SU-DHL-6 (cell line): ENCODE data around the gene FOXC1.

ENCODE experiments used
- H2AFZ ChIP-seq: fragments of 200-600 bp; sonication (generic); 2 replicates; pipeline ENCODE4 v1.6.1; 2014; ENCODE audit warnings: low read depth, mild to moderate bottlenecking, moderate library complexity, mixed read lengths, antibody characterized with exemption, low read length; ENCODE audit not compliant: severe bottlenecking
- H3F3A ChIP-seq: fragments of 200-600 bp; shearing (Covaris generic); 2 replicates; pipeline ENCODE4 v1.6.0; 2016; ENCODE audit warnings: antibody characterized with exemption, mild to moderate bottlenecking; ENCODE audit not compliant: insufficient read depth
- H3K27ac ChIP-seq: fragments of 200-600 bp; sonication (generic); 2 replicates; pipeline ENCODE4 v1.5.1; 2016; ENCODE audit warnings: low read depth, mild to moderate bottlenecking, low read length, moderate library complexity, mixed read lengths
- H3K27me3 ChIP-seq: fragments of 200-600 bp; sonication (generic), shearing (Covaris generic); 2 replicates; pipeline ENCODE4 v1.6.0; 2014; ENCODE audit warnings: mild to moderate bottlenecking, low read length
- H3K36me3 ChIP-seq: fragments of 200-600 bp; sonication (generic); 2 replicates; pipeline ENCODE4 v1.6.1; 2014; ENCODE audit warnings: mild to moderate bottlenecking, low read length, mixed read lengths
- H3K4me2 ChIP-seq: fragments of 300-600, 200-600 bp; shearing (Covaris generic), sonication (generic); 2 replicates; pipeline ENCODE4 v1.6.0; 2014; ENCODE audit warnings: low read length, low read depth, mild to moderate bottlenecking; ENCODE audit not compliant: poor library complexity, severe bottlenecking
- H3K4me3 ChIP-seq: fragments of 200-600 bp; sonication (generic); 2 replicates; pipeline ENCODE4 v1.5.1; 2014; ENCODE audit warnings: antibody characterized with exemption, low read length, mild to moderate bottlenecking, mixed read lengths; ENCODE audit not compliant: insufficient read depth, poor library complexity, severe bottlenecking
- H3K79me2 ChIP-seq: fragments of 200-600 bp; sonication (generic); 2 replicates; pipeline ENCODE4 v1.6.1; 2014; ENCODE audit warnings: mild to moderate bottlenecking, low read length, moderate library complexity; ENCODE audit not compliant: insufficient read depth
- H3K9ac ChIP-seq: fragments of 200-600 bp; sonication (generic); 2 replicates; pipeline ENCODE4 v1.7.0; 2014; ENCODE audit warnings: mild to moderate bottlenecking, low read length
- H3K9me2 ChIP-seq: fragments of 200-600 bp; sonication (generic); replicated peaks from 2 replicates; pipeline ENCODE4 v1.6.1; 2014; ENCODE audit warnings: low read length; ENCODE audit not compliant: insufficient read depth
- H3K9me3 ChIP-seq: fragments of 200-600 bp; sonication (generic); 2 replicates; pipeline ENCODE4 v1.6.1; 2014; ENCODE audit warnings: low read length, mixed read lengths; ENCODE audit not compliant: insufficient read depth
- H4K20me1 ChIP-seq: fragments of 200-600 bp; sonication (generic); 2 replicates; pipeline ENCODE4 v1.6.1; 2014; ENCODE audit warnings: low read depth, mild to moderate bottlenecking, antibody characterized with exemption, low read length, moderate library complexity, mixed read lengths
- EZH2phosphoT487 ChIP-seq: fragments of 200-600 bp; sonication (generic), shearing (Covaris generic); conservative IDR thresholded peaks from 2 replicates; pipeline ENCODE4 v1.6.1; 2018; ENCODE audit warnings: mild to moderate bottlenecking, antibody characterized with exemption, low read length, moderate library complexity, mixed read lengths
- TF ChIP-seq, protein P1 (sequence below): fragments of 200-600 bp; sonication (generic); IDR thresholded peaks from one replicate; pipeline ENCODE4 v1.5.1; 2017; ENCODE audit warnings: antibody characterized with exemption, mild to moderate bottlenecking, low read length, moderate library complexity; ENCODE audit not compliant: insufficient read depth, poor library complexity, severe bottlenecking

FOXC1 gene

DNA sequence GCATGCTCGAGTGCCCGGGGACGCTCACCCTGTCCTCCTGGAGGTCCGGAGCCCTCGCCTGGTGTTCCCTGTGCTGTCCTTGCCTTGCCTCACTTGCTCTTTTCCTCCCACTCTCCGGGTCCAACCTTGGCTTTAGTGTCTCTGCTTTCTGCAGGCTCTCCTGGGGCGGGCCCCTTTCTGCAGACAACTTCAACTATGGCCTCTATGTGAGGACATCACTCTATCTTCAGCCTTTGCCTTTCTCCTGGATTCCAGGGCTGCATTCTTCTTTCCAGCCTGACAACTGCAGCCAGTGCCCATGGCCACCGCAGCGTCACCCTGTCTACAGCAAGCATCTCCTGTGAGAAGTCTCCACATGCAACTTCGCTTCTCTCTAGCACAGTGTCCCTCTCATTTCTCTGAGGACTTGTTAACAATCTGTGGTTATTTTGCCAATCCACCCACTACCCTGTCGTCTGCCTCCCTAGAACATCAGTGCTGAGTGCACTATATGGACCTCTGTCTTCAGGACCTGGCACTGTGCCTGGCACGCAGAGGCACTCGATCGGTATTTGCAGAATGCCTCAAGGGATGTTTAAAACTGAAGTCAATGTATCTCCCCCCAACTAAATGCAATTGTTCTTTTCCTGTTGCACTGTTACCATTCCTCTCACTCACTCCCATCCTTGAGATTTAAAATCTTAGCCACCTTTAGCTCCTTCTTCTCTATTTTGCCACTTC, 35.9 kb downstream of the FOXC1 start:
- Histone ChIP-seq H3K9me2 (no peaks in the 10 kb centered on the region), H3K79me2 (no peaks in the 10 kb centered on the region), H4K20me1 (no peaks in the 10 kb centered on the region), H3K27me3 (no peaks in the 10 kb centered on the region), H3K27ac (no peak overlapping the region), H3K9ac (no peak overlapping the region), H3K4me3 (no peak overlapping the region), H3K4me2 (no peak overlapping the region), H3F3A (no peaks in the 10 kb centered on the region), H3K36me3 (no peaks in the 10 kb centered on the region), H2AFZ (no peak overlapping the region), H3K9me3 (no peaks in the 10 kb centered on the region)
- TF ChIP-seq, protein P1, sequence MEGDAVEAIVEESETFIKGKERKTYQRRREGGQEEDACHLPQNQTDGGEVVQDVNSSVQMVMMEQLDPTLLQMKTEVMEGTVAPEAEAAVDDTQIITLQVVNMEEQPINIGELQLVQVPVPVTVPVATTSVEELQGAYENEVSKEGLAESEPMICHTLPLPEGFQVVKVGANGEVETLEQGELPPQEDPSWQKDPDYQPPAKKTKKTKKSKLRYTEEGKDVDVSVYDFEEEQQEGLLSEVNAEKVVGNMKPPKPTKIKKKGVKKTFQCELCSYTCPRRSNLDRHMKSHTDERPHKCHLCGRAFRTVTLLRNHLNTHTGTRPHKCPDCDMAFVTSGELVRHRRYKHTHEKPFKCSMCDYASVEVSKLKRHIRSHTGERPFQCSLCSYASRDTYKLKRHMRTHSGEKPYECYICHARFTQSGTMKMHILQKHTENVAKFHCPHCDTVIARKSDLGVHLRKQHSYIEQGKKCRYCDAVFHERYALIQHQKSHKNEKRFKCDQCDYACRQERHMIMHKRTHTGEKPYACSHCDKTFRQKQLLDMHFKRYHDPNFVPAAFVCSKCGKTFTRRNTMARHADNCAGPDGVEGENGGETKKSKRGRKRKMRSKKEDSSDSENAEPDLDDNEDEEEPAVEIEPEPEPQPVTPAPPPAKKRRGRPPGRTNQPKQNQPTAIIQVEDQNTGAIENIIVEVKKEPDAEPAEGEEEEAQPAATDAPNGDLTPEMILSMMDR: no peak

DNA sequence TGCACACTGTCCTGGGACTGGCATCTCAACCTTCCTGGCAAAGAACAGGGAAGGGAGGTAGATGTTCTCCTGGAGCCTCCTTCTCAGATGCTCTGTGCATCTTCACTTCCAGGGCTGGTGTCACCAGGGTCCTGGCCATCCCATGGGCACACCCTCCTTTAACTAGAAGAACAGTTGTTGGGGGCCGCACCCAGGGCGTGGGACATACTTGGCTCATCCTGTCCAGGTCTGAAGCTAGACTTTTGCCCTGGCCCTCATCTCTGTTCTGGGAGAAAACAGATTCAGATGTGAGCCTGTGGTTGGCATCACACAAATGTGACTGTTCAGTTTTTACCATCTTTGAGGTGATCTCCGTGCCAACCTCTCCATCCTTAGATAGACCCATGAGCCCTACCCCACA, 41.6 kb downstream of the FOXC1 start:
- Histone ChIP-seq H3K9me3 (no peaks in the 10 kb centered on the region), H3K79me2 (no peaks in the 10 kb centered on the region), H3F3A (no peaks in the 10 kb centered on the region), H3K9ac (no peak overlapping the region), H3K36me3 (no peaks in the 10 kb centered on the region), H4K20me1 (no peaks in the 10 kb centered on the region), H3K4me3 (no peak overlapping the region), H3K27ac (no peak overlapping the region), H3K4me2 (no peak overlapping the region), H3K27me3 (no peaks in the 10 kb centered on the region), H2AFZ (no peak overlapping the region), H3K9me2 (no peaks in the 10 kb centered on the region)
- no peak for TF ChIP-seq EZH2phosphoT487
- TF ChIP-seq, protein P1: no peak

DNA sequence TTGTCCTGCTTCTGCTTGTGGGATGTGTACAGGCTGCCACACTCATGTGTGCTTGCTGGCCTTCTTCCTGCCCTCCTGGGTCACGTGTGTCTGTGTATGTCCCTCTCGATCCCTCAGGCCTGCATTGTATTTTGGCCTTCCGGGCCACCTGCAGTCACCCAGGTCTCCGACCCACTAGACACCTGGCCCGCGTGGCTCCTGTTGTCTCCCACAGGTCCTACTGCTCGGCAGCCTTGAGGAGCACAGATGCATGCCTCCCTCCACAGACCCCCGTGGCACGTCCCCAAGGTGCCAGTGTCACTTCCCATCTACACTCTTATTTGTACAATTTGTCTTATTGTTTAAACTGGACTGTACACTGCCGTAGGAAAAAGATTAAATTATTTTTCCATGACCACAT, 43.1 kb downstream of the FOXC1 start:
- no peak overlapping the region for H2AFZ ChIP-seq
- TF ChIP-seq EZH2phosphoT487: no peak
- TF ChIP-seq, protein P1: no peak
- H3K27me3 ChIP-seq: no peaks in the 10 kb centered on the region

More for the DNA sequence above, 43.1 kb downstream of the FOXC1 start:
- no peak overlapping the region for H3K4me3 ChIP-seq
- no peaks in the 10 kb centered on the region for H3K79me2 ChIP-seq
- H3K9me2 ChIP-seq: no peaks in the 10 kb centered on the region
- H3F3A ChIP-seq: no peaks in the 10 kb centered on the region
- no peaks in the 10 kb centered on the region for H3K9me3 ChIP-seq
- no peaks in the 10 kb centered on the region for H3K36me3 ChIP-seq
- H3K4me2 ChIP-seq: no peak overlapping the region
- no peak overlapping the region for H3K27ac ChIP-seq
- no peaks in the 10 kb centered on the region for H4K20me1 ChIP-seq
- H3K9ac ChIP-seq: no peak overlapping the region
